Right cardiac atrium (tissue), 5 donors: ENCODE results near the gene NCKAP5. TPM values are rescaled to one million over a fixed set of nuclear protein-coding genes. Genes with fewer than 3 reads are reported as not detected.

Source experiments
- ATAC-seq, 2 donors: fragments of 200-7000 bp; cut with Tn5 transposase; one replicate each; pipeline versions ENCODE4 v1.8.0 to v1.9.1; 2020; ENCODE audit warnings: moderate library complexity in 2 of 2, mild to moderate bottlenecking in 1 of 2
- DNase-seq, 3 donors: peaks; one replicate each; pipeline ENCODE4 v3.0.0-alpha.2; 2020
- H3K27ac ChIP-seq: one replicate; pipeline ENCODE4 v1.5.1; 2013; ENCODE audit warnings: mild to moderate bottlenecking, low read length, control low read depth, moderate library complexity
- H3K27me3 ChIP-seq: one replicate; pipeline ENCODE4 v1.6.1; 2013; ENCODE audit not compliant: control insufficient read depth, insufficient read depth
- H3K4me1 ChIP-seq: one replicate; pipeline ENCODE4 v1.6.1; 2013; ENCODE audit warnings: low read length; ENCODE audit not compliant: control insufficient read depth, insufficient read depth
- H3K4me3 ChIP-seq: one replicate; pipeline ENCODE4 v1.5.1; 2013; ENCODE audit warnings: low read length, control low read depth
- H3K9me3 ChIP-seq: one replicate; pipeline ENCODE4 v1.6.1; 2013; ENCODE audit warnings: low read length; ENCODE audit not compliant: control insufficient read depth
- WGBS: extraction: QIAGEN DNeasy Blood & Tissue Kit; methylation state at CpG from one replicate; pipeline ENCODE4 v1.1.7; 2013; 5-methylcytosine and 5-hydroxymethylcytosine counted together
- intact Hi-C, 4 donors: fragments of 100-400 bp; cut with DNase I; formaldehyde crosslinking; loops; one replicate each; pipeline versions ENCODE4 v1.11.0 to v1.14.0; 2022 to 2023
- polyA plus RNA-seq: library from polyadenylated mRNA; stranded (reverse); fragments of 200-250 nt; gene quantifications from one replicate; pipeline ENCODE4 v1.2.3, GENCODE V29; 2013
- total RNA-seq, 4 donors: library from RNA; stranded (reverse); fragmentation: NEBNext Ultra II Directional; extraction: Animal tissue kit (Norgen Biotek cat#: 25700); gene quantifications; one replicate each; pipeline ENCODE4 v1.2.1, GENCODE V29; 2021
- donor health status: healthy with polysubstance abuse.
- donor health status: DM: no; HTN: yes; CAD: no.
- donor health status: DM: no; HTN: no; CAD: no.
- donor health status: DM: no; HTN: yes; CAD: no; lungs with severe emphysema.
- donor health status: DM: yes; HTN: yes; CAD: no.

The NCKAP5 gene
- total and polyA plus RNA-seq, 5 donors: 3.8 to 11.1 (median 7.3) TPM

DNA sequence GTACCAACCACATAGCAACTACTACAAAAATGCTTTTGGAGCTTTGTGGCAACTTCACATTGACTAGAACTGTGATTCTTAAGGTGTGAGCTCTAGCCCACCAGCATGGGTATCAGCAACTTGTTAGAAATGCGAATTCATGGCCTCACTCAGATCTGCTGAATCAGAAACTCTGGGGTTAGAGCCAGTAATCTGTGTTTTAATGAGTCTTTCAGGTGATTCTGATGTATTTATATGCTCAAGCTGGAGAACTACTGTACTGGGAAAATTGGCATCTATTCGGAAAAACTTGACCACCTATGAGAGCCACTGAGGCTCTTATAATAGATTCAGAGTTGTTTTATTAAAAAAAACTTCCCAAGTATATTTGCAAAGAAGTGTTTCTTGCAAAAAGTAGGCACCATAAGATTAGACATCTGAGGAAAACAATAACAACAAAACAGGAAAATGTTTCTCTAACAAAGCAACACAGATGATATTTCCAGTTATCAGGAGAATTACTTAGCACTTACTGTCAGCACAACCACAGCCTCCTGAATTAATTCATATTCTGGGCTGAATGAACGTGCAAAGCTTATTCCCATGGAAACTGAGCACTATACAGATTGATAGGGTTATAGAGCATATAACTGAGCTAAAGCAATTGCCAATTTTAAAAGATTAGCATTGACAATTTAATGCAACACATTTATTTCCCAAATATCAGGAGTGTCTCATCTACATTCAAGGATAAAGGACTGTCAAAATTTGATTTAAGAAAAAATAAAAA lies 71.6 kb downstream of the NCKAP5 start:
- no peak for ATAC-seq
- Histone ChIP-seq H3K4me3 (no peak overlapping the region), H3K9me3 (no peaks in the 10 kb centered on the region), H3K4me1 (peaks cover 1% of the 10 kb centered on the region), H3K27me3 (no peaks in the 10 kb centered on the region), H3K27ac (no peak overlapping the region)
- 75% methylated on average over 3 of the region's 3 CpGs for WGBS
- intact Hi-C loops: no loop called here
- no peak for DNase-seq

DNA sequence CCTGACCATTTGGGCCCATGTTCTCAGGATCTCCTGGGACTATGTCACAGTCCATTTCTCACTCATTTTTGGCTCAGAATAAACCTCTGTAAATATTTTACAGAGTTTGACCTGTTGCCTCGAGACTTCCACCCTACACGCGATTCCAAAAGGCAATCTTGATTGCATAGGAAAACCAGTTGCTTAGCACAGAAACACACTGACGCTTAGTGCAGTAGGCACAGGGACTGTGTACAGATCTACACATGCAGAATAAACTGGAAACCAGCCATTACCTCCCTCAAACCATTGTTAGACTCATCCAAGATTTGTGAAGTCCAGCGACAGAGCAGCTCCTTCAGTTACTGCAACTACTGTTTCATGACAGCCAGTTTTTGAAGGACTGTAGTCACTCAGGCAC lies 73.0 kb downstream of the NCKAP5 start:
- no peak overlapping the region for H3K27ac ChIP-seq
- WGBS: 58% methylated on average over 5 of the region's 5 CpGs
- H3K4me3 ChIP-seq: no peak overlapping the region
- peaks cover 1% of the 10 kb centered on the region for H3K4me1 ChIP-seq
- DNase-seq (no peak), ATAC-seq (no peak)
- H3K27me3 ChIP-seq: no peaks in the 10 kb centered on the region
- no peaks in the 10 kb centered on the region for H3K9me3 ChIP-seq
- intact Hi-C loops: no loop called here

DNA sequence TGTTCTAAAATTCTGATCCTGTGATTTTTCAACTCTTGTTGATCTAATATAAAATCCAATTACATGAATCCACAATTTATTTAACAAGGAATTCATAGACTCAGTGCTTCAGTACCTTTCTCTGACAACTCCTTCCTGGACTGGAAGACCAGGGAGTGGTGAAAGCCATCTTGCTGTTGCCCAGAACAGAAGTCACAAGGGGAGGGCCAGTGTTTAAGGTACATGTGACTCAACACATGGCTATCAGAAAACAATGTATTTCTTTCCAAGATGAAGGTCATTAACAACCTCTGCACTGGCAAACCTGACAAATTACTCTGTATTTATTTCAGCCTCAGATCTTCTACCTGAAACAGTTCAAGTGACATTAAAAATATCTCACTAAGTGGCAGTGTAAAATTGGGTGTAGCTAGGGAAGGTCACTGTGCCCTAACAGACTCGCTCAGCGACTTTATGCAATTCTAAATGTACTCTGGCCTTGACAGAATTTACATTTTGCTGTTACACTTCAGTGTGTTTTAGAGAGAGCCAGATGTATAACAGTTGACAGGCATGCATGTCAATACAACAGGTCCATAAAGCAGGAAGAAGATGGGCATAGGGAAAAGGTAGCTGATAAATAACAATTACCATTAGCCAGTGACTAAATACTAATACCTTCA lies 75.4 kb downstream of the NCKAP5 start:
- H3K4me1 ChIP-seq: peaks cover 4% of the 10 kb centered on the region
- H3K27me3 ChIP-seq: no peaks in the 10 kb centered on the region
- H3K4me3 ChIP-seq: no peak overlapping the region
- intact Hi-C loops: no loop called here
- DNase-seq (no peak), ATAC-seq (no peak)
- H3K27ac ChIP-seq: no peak overlapping the region
- no peaks in the 10 kb centered on the region for H3K9me3 ChIP-seq
- WGBS: 89% methylated on average over 2 of the region's 2 CpGs

DNA sequence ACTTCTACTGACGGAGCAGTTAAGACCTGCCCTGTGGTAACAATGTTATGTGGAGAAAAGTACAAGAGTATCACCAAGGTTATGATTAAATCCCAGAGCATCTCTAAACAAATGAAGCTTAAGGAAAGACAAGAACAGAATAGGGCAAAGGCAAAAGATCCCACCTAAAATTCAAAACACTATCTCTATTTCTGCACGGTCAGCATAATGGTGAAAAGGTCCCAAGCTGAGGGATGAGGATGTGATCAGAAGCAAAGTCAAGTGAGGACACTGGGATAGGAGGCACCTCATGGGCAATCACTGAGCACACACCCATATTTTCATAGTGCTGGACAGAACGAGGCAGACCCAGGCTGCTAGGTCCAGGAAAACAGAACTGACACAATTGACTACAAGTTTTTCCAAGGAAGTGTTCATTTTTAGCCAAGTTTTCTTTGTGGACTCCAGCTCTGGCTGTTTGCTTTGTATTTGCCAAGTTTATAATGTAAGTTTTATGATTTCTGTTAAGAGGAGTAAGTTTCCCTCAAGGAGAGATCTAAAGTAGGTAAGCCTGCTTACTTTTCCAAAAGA lies 77.8 kb downstream of the NCKAP5 start:
- Histone ChIP-seq H3K4me1 (peaks cover 4% of the 10 kb centered on the region), H3K27me3 (no peaks in the 10 kb centered on the region), H3K27ac (no peak overlapping the region), H3K9me3 (no peaks in the 10 kb centered on the region), H3K4me3 (no peak overlapping the region)
- 59% methylated on average over 3 of the region's 3 CpGs for WGBS
- intact Hi-C loops: no loop called here
- ATAC-seq (peak; percentile 78 to 80), DNase-seq (no peak)

DNA sequence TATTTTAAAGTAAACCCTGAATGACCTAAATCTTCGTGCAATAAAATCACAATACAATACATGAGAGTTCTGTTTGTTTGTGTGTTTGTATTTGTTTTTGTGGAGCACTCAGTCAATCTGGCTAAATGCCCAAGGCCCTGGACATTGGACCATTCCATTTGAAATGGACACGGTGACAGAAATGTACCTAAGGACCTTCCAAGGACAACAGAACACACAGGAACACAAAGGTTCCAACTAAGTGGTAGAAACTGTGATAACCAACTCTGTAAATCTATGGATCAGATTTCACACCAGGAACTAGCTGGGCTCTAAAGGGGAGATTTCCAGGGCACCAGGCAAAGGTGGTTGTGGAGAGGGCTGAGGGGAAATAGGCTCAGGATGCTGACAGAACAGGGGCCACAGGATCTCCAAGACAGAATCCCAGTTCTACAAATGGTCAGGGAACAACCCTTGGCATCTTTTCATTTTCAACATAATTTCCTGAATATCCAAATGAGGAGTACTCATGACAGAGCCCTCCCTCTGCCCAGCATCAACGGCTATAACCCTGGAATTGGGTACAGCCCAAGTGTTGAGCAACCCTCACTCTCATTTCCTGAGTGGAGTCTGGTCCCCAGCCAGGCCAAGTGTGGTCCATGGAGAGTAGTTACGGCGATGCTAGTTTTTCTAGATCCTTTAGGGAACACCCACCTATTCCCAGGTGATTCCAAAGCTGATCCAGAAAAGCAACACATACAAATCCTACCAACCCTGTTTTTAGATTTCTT lies 78.4 kb downstream of the NCKAP5 start:
- peaks cover 4% of the 10 kb centered on the region for H3K4me1 ChIP-seq
- no peak overlapping the region for H3K4me3 ChIP-seq
- peak; percentile 85 to 89 for ATAC-seq
- H3K9me3 ChIP-seq: no peaks in the 10 kb centered on the region
- no peak overlapping the region for H3K27ac ChIP-seq
- peak; percentile 63 to 82 (median 75) for DNase-seq
- 49% methylated on average over 5 of the region's 5 CpGs for WGBS
- H3K27me3 ChIP-seq: no peaks in the 10 kb centered on the region
- intact Hi-C loops: no loop called here

- Histone ChIP-seq H3K9me3 (no peaks in the 10 kb centered on the region), H3K27ac (no peak overlapping the region), H3K4me1 (peaks cover 4% of the 10 kb centered on the region), H3K27me3 (no peaks in the 10 kb centered on the region), H3K4me3 (no peak overlapping the region)
- no peak for DNase-seq
- ATAC-seq: no peak
- intact Hi-C loops: no loop called here
- 79% methylated on average over 1 of the region's 1 CpG for WGBS
Observed at GRCh38 chr2:133489146-133489545, 79.1 kb downstream of the NCKAP5 start.

DNA sequence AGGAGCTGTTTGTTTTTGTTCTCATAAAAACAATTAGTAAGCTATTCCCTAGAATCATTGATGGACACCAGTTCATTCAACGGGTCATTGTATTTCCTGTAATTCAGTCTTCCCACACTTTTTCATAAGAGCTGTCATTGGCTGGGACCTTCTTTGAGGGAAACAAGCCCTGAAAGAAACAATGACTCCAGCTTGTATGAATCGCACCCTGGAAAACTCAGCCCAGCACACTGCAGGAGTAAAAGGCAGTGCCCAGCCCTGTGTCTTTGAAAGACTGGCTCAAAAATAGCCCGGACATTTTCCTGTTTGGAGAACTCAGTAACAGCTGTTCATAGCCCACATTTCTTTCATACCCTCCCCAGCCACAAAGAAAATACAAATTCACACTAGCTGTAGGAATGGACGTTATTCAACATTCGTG lies 81.5 kb downstream of the NCKAP5 start:
- 39% methylated on average over 5 of the region's 5 CpGs for WGBS
- DNase-seq (no peak), ATAC-seq (no peak)
- Histone ChIP-seq H3K27me3 (no peaks in the 10 kb centered on the region), H3K4me3 (no peak overlapping the region), H3K4me1 (peaks cover 2% of the 10 kb centered on the region), H3K27ac (no peak overlapping the region), H3K9me3 (no peaks in the 10 kb centered on the region)
- intact Hi-C loops: no loop called here

GRCh38 chr2:133485868-133486267 lies 82.4 kb downstream of the NCKAP5 start:
- Histone ChIP-seq H3K27ac (no peak overlapping the region), H3K27me3 (no peaks in the 10 kb centered on the region), H3K9me3 (no peaks in the 10 kb centered on the region), H3K4me3 (no peak overlapping the region), H3K4me1 (peaks cover 2% of the 10 kb centered on the region)
- WGBS: 93% methylated on average over 3 of the region's 3 CpGs
- intact Hi-C loops: no loop called here
- ATAC-seq: no peak
- no peak for DNase-seq

GRCh38 chr2:133484784-133485183 lies 83.5 kb downstream of the NCKAP5 start:
- no peak for ATAC-seq
- intact Hi-C loops: no loop called here
- Histone ChIP-seq H3K4me3 (no peak overlapping the region), H3K27ac (no peak overlapping the region), H3K27me3 (no peaks in the 10 kb centered on the region), H3K9me3 (no peaks in the 10 kb centered on the region), H3K4me1 (no peaks in the 10 kb centered on the region)
- DNase-seq: no peak
- WGBS: 89% methylated on average over 3 of the region's 3 CpGs

DNA sequence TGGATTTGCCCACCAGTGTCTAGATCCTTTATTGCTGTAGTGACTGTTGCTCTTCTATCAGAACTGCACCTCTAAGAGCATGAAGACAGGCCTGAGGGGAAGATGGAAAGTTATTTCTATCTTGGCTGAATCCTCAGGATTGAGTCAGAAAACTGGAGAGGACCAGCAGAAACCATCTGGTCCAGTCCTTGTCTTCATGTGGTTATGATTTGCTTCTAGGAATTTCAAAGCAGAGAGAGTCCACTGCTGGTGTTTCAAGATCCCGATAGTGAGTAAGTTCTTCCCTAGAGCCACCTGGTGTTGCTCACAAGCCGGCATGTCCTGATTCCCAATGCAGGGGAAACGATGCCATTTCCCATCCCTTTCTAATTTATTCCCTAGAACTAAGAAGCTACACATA lies 84.2 kb downstream of the NCKAP5 start:
- ATAC-seq (no peak), DNase-seq (no peak)

GRCh38 chr2:133483181-133483580 lies 85.1 kb downstream of the NCKAP5 start:
- Histone ChIP-seq H3K4me3 (no peak overlapping the region), H3K27me3 (no peaks in the 10 kb centered on the region), H3K9me3 (no peaks in the 10 kb centered on the region), H3K4me1 (no peaks in the 10 kb centered on the region), H3K27ac (no peak overlapping the region)
- DNase-seq: no peak
- no peak for ATAC-seq
- intact Hi-C loops: no loop called here

More for the DNA sequence above, 84.2 kb downstream of the NCKAP5 start:
- Histone ChIP-seq H3K9me3 (no peaks in the 10 kb centered on the region), H3K27ac (no peak overlapping the region), H3K4me1 (no peaks in the 10 kb centered on the region), H3K27me3 (no peaks in the 10 kb centered on the region), H3K4me3 (no peak overlapping the region)
- 61% methylated on average over 3 of the region's 3 CpGs for WGBS
- intact Hi-C loops: no loop called here
